Activated B cell treated with CpG ODN at 0.5 μM for 24 hours (primary cell): ENCODE data around the gene TNS2. TPM values are rescaled to one million over a fixed set of nuclear protein-coding genes. Genes with fewer than 3 reads are reported as not detected.
"Not testable (repeated sequence)": the region's sequence is repeated elsewhere in the genome, so short reads cannot be mapped to it uniquely, and the experiment has no call there.

ENCODE experiments used
- ATAC-seq: fragments of 200-7000 bp; cut with Tn5 transposase; one replicate; pipeline ENCODE4 v1.10.0; 2021; ENCODE audit warnings: low read depth, mild to moderate bottlenecking, moderate library complexity
- CTCF ChIA-PET: fragments of 350-600 bp; sonication (Branson Sonifier 250); formaldehyde crosslinking; loops from one replicate; lab custom pipeline; 2021; ENCODE audit warnings: antibody characterized with exemption; lab: Charles Lee
- POLR2A ChIA-PET: fragments of 350-600 bp; sonication (Branson Sonifier 250); formaldehyde crosslinking; loops from one replicate; lab custom pipeline; 2021; ENCODE audit warnings: antibody characterized with exemption; lab: Charles Lee
- DNase-seq: peaks from one replicate; pipeline ENCODE4 v3.0.0; 2022
- H3K27ac Mint-ChIP-seq: one replicate; pipeline ENCODE4 v1.8.0; 2020; ENCODE audit warnings: mixed read lengths
- H3K27me3 Mint-ChIP-seq: one replicate; pipeline ENCODE4 v1.8.0; 2021; ENCODE audit warnings: mixed read lengths
- H3K36me3 Mint-ChIP-seq: one replicate; pipeline ENCODE4 v1.8.0; 2021; ENCODE audit warnings: low read depth, mixed read lengths
- H3K4me1 Mint-ChIP-seq: one replicate; pipeline ENCODE4 v1.8.0; 2021; ENCODE audit warnings: mixed read lengths
- H3K4me3 Mint-ChIP-seq: one replicate; pipeline ENCODE4 v1.8.0; 2020; ENCODE audit warnings: mild to moderate bottlenecking, mixed read lengths
- H3K9me3 Mint-ChIP-seq: one replicate; pipeline ENCODE4 v1.8.0; 2020; ENCODE audit warnings: mixed read lengths
- intact Hi-C: fragments of 100-400 bp; cut with micrococcal nuclease; formaldehyde crosslinking; loops from one replicate; pipeline ENCODE4 v1.15.1; 2024
- total RNA-seq: library from RNA; stranded (reverse); gene quantifications from 2 replicates; pipeline ENCODE4 v1.2.3, GENCODE V29; 2022
- TF ChIP-seq, protein P1 (sequence below): fragments of 200-600 bp; IDR thresholded peaks from one replicate; pipeline ENCODE4 v1.8.0; 2022; ENCODE audit warnings: antibody characterized with exemption, mild to moderate bottlenecking

The TNS2 gene
- total RNA-seq, 1 donor from 2014 or later, result 1.5 TPM

DNA sequence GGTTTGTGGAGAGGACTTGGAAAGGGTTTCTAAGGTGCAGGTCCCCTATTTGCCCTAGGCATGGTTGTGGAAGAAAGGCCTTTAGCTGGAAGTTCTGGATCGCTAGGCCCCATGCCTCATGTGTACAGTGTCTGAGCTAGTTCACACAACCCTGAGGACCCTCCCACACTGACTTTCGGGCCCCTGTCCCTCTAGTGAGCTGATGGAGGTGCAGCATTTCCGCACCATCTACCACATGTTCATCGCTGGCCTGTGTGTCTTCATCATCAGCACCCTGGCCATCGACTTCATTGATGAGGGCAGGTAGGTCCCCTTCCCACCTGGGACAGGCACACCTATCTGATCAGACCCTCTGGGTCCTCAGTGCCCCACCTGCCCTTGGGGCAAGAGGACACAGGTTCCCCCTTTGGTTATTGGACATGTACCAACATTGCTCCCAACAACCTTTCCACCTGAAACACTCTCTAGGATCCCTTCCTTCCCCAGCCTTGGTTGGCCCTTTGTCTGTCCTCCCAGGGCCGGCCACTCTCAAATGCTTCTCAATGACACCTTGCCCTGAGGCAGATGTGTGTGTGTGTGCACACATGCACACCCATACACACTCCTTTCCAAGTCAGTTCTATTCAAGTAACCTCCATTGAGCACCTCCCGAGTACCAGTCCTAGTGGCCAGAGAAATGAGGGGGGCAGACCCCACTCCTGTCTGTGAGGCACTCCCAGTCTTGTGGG lies 56.0 kb downstream of the TNS2 start:
- POLR2A ChIA-PET, result no interaction called here
- no peaks in the 10 kb centered on the region for H3K27me3 Mint-ChIP-seq
- no peaks in the 10 kb centered on the region for H3K9me3 Mint-ChIP-seq
- TF ChIP-seq, protein P1, sequence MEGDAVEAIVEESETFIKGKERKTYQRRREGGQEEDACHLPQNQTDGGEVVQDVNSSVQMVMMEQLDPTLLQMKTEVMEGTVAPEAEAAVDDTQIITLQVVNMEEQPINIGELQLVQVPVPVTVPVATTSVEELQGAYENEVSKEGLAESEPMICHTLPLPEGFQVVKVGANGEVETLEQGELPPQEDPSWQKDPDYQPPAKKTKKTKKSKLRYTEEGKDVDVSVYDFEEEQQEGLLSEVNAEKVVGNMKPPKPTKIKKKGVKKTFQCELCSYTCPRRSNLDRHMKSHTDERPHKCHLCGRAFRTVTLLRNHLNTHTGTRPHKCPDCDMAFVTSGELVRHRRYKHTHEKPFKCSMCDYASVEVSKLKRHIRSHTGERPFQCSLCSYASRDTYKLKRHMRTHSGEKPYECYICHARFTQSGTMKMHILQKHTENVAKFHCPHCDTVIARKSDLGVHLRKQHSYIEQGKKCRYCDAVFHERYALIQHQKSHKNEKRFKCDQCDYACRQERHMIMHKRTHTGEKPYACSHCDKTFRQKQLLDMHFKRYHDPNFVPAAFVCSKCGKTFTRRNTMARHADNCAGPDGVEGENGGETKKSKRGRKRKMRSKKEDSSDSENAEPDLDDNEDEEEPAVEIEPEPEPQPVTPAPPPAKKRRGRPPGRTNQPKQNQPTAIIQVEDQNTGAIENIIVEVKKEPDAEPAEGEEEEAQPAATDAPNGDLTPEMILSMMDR, result no peak
- intact Hi-C loops, result no loop called here
- H3K27ac Mint-ChIP-seq, result no peak overlapping the region
- no peak for ATAC-seq
- no peak overlapping the region for H3K4me3 Mint-ChIP-seq
- no peaks in the 10 kb centered on the region for H3K36me3 Mint-ChIP-seq
- CTCF ChIA-PET, result no interaction called here
- peaks cover 13% of the 10 kb centered on the region for H3K4me1 Mint-ChIP-seq
- no peak for DNase-seq

DNA sequence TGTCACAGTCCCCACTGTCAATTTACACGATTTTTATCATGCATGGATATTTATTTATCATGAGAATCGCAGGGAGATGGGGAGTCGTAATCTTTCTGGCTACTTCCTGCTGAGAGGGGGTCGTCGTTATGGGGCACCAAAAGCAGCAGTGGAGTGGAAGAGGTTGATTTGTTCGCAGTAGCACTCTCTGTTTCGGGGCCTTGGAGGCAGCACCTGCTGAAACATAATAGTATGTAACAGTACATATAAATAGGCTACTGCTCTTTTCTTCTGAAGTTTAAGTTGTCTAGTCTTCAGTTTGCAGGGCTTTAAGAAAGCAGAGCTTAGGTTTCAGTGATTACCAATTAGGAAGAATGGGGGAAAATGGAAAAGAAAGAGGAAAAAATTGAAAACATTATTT lies 57.3 kb downstream of the TNS2 start:
- Mint-ChIP-seq H3K9me3 (no peaks in the 10 kb centered on the region), H3K4me1 (peaks cover 13% of the 10 kb centered on the region), H3K4me3 (no peak overlapping the region), H3K36me3 (no peaks in the 10 kb centered on the region), H3K27ac (no peak overlapping the region), H3K27me3 (no peaks in the 10 kb centered on the region)
- ChIA-PET POLR2A (no interaction called here), CTCF (no interaction called here)
- ATAC-seq (no peak), DNase-seq (no peak)
- intact Hi-C loops, result no loop called here
- TF ChIP-seq, protein P1, result no peak

DNA sequence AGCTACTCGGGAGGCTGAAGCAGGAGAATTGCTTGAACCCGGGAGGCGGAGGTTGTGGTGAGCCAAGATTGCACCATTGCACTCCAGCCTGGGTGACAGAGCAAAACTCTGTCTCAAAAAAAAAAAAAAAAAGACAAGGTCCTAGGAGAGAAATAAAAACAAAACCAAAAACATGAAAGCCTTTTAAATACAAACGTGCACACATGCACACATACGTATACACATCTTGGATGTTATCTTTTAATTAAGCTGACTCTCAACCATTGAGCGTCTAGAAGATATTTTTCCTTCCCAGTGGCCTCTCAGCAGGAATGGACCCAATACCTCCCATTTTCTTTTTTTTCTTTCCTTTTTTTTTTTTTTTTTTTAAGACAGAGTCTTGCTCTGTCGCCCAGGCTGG lies 62.6 kb downstream of the TNS2 start:
- DNase-seq, H3K27me3 Mint-ChIP-seq, POLR2A ChIA-PET, CTCF ChIA-PET, H3K4me1 Mint-ChIP-seq, H3K4me3 Mint-ChIP-seq, H3K27ac Mint-ChIP-seq, H3K36me3 Mint-ChIP-seq, H3K9me3 Mint-ChIP-seq, ATAC-seq: not testable (repeated sequence)
- intact Hi-C loops, result loop anchor here (5.0 kb wide), 1 partner anchor 35 kb away; no protein-coding TSS in a partner anchor

DNA sequence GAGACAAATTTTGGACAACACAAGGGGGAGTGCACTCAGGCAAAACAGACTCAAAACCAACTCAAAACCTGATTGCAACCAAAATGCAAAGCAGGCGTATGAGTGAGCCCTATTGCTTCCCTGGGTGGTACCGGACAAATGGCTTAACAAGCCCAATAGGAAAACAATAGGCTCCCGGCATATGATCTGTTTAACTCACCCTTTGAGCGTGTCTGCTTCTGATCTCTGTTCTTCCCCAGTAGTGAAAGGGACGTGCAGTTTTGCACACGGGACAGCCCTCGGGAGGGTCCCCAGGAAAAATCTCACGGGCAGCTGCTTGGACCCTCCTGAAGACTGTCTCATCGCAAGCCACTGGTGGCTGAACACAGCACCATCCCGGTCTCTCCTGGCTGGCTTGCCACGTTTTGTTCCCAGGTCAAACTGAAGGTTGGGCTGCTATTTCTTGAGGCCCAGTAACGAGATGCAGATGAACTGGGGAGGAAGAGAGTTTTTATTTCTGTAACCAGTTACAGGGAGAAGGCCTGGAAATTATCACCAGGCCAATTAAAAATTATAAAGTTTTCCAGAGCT lies 63.4 kb downstream of the TNS2 start:
- no peaks in the 10 kb centered on the region for H3K9me3 Mint-ChIP-seq
- TF ChIP-seq, protein P1, result no peak
- H3K4me3 Mint-ChIP-seq, result no peak overlapping the region
- no peaks in the 10 kb centered on the region for H3K4me1 Mint-ChIP-seq
- ATAC-seq (no peak), DNase-seq (no peak)
- H3K27me3 Mint-ChIP-seq, result no peaks in the 10 kb centered on the region
- no peak overlapping the region for H3K27ac Mint-ChIP-seq
- POLR2A ChIA-PET, result interaction anchor here (0.6 kb wide), 1 partner anchor 1123 kb away, joined by 5 read pairs; no protein-coding TSS in a partner anchor
- intact Hi-C loops, result loop anchor here (5.0 kb wide), 1 partner anchor 34 kb away; no protein-coding TSS in a partner anchor
- CTCF ChIA-PET, result no interaction called here
- H3K36me3 Mint-ChIP-seq, result no peaks in the 10 kb centered on the region

DNA sequence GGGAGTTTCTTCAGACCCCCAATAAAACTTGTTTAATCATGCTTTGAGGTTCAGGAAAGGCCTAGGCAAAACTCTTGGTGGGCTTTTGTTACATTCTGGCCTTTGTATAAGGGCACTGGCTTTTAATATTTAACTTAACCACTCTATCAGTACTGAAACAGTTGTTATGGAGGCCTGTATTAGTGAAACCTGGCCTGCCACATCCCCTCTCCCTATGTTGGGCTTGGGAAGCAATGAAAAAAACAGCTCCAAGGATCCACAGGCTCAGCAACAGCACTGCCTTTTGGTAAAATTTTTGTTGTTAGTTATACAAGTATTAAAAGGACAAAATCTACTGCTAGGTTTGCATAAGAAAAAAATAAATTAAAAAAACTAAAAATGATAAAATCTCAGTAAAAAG lies 64.1 kb downstream of the TNS2 start:
- H3K4me3 Mint-ChIP-seq, result no peak overlapping the region
- CTCF ChIA-PET, result no interaction called here
- no peak overlapping the region for H3K27ac Mint-ChIP-seq
- no peaks in the 10 kb centered on the region for H3K27me3 Mint-ChIP-seq
- ATAC-seq (no peak), DNase-seq (no peak)
- H3K9me3 Mint-ChIP-seq, result no peaks in the 10 kb centered on the region
- TF ChIP-seq, protein P1, result no peak
- intact Hi-C loops, result loop anchor here (5.0 kb wide), 1 partner anchor 33 kb away; no protein-coding TSS in a partner anchor
- H3K4me1 Mint-ChIP-seq, result no peaks in the 10 kb centered on the region
- POLR2A ChIA-PET, result no interaction called here
- no peaks in the 10 kb centered on the region for H3K36me3 Mint-ChIP-seq

Other genes starting within 250 kb of the TNS2 start
- gene KRT4, start 235.9 kb upstream of the TNS2 start, total RNA-seq, result not detected in 2 replicates
- gene KRT79, start 215.8 kb upstream of the TNS2 start, total RNA-seq, result not detected in 2 replicates
- gene KRT78, start 201.1 kb upstream of the TNS2 start, total RNA-seq, result not detected in 2 replicates
- 0.33 and 0.34 TPM in 2 replicates for gene KRT8, start 145.0 kb upstream of the TNS2 start, total RNA-seq
- 3.9 and 4.7 TPM in 2 replicates for gene KRT18, start 100.9 kb upstream of the TNS2 start, total RNA-seq
- gene EIF4B, start 43.6 kb upstream of the TNS2 start, total RNA-seq, result 726 and 733 TPM in 2 replicates
- gene SPRYD3, start 29.3 kb downstream of the TNS2 start, total RNA-seq, result 32.5 and 33.9 TPM in 2 replicates
- gene IGFBP6, start 47.6 kb downstream of the TNS2 start, total RNA-seq, result not detected in 2 replicates
- gene SOAT2, start 53.4 kb downstream of the TNS2 start, total RNA-seq, result not detected in 2 replicates
- 64.4 and 67.2 TPM in 2 replicates for gene ZNF740, start 130.7 kb downstream of the TNS2 start, total RNA-seq
- gene CSAD, start 130.9 kb downstream of the TNS2 start, total RNA-seq, result 25.7 and 34.6 TPM in 2 replicates
- gene ITGB7, start 157.2 kb downstream of the TNS2 start, total RNA-seq, result 137 and 139 TPM in 2 replicates
- gene RARG, start 182.1 kb downstream of the TNS2 start, total RNA-seq, result 5.5 and 7.5 TPM in 2 replicates
- gene ESPL1, start 218.2 kb downstream of the TNS2 start, total RNA-seq, result 6.2 and 8.2 TPM in 2 replicates
- 486 and 578 TPM in 2 replicates for gene PFDN5, start 245.5 kb downstream of the TNS2 start, total RNA-seq
- gene MYG1, start 249.6 kb downstream of the TNS2 start, total RNA-seq, result 59.1 and 65.3 TPM in 2 replicates